ENCODE results near the gene CHD9.

Gene CHD9

DNA sequence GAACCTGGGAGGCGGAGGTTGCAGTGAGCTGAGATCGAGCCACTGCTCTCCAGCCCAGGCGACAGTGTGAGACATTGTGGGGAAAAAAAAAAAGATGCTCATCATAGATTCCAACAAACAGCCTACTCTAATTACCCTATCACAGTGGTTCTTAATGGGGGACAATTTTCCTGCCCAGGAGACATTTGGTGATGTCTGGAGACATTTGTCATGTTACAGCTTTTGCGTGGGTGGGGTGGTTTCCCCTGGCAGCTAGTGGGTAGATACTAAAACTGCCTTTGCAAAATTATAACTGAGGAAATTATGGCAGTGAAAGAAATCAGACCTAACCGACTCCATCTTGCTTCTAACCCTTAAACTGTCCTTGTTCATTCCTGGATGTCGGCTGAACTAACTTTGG, 287.0 kb downstream of the CHD9 start:
- H3K36me3 ChIP-seq (ENCODE audit: insufficient read depth, insufficient read length, low read length): no peaks in the 10 kb centered on the region
- H3K27me3 ChIP-seq (ENCODE audit: insufficient read depth, insufficient read length): no peaks in the 10 kb centered on the region
- no peak overlapping the region for H3K9ac ChIP-seq (ENCODE audit: insufficient read length, low read depth)
- TF ChIP-seq SUZ12 (IDR thresholded peaks at IDR 0.05; ENCODE audit: extremely low read depth, insufficient read depth, insufficient read length) (no peak), ZNF274 (IDR thresholded peaks at IDR 0.05; ENCODE audit: low read depth, low read length) (no peak), YY1 (IDR thresholded peaks at IDR 0.05; ENCODE audit: insufficient read depth, insufficient read length) (no peak)
- no peak overlapping the region for H3K4me3 ChIP-seq (ENCODE audit: insufficient read length, low read depth)
- H3K4me1 ChIP-seq (ENCODE audit: insufficient read depth, insufficient read length): no peaks in the 10 kb centered on the region
- no peak for DNase-seq (ENCODE audit: low read depth, low spot score)
- no peaks in the 10 kb centered on the region for H3K9me3 ChIP-seq (ENCODE audit: insufficient read depth, low read length)

DNA sequence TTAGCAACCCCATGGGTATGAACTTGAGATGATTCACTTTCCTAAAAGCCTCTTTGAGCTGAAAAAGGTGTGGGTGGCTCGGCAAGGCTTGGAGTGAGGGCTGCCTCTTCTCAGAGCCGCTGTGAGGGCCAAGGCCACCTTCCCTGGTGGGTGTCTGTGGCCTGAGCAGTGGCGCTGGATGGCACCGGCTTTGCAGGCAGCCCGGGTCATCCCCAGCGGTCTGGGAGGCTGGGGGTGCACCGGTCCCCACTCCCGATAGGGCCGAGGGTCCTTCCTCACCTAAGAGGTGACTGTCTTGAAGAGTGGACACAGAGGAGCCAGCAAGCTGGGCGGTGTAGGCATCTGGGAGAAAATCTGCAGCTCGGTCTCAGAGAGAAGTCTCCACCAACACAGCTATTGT, 300.3 kb downstream of the CHD9 start:
- TF ChIP-seq YY1 (IDR thresholded peaks at IDR 0.05; ENCODE audit: insufficient read depth, insufficient read length) (no peak), ZNF274 (IDR thresholded peaks at IDR 0.05; ENCODE audit: low read depth, low read length) (no peak), SUZ12 (IDR thresholded peaks at IDR 0.05; ENCODE audit: extremely low read depth, insufficient read depth, insufficient read length) (no peak)
- Histone ChIP-seq H3K36me3 (ENCODE audit: insufficient read depth, insufficient read length, low read length) (no peaks in the 10 kb centered on the region), H3K4me1 (ENCODE audit: insufficient read depth, insufficient read length) (no peaks in the 10 kb centered on the region), H3K9ac (ENCODE audit: insufficient read length, low read depth) (no peak overlapping the region), H3K4me3 (ENCODE audit: insufficient read length, low read depth) (no peak overlapping the region), H3K9me3 (ENCODE audit: insufficient read depth, low read length) (peaks cover 15% of the 10 kb centered on the region), H3K27me3 (ENCODE audit: insufficient read depth, insufficient read length) (no peaks in the 10 kb centered on the region)
- DNase-seq (ENCODE audit: low read depth, low spot score): no peak

DNA sequence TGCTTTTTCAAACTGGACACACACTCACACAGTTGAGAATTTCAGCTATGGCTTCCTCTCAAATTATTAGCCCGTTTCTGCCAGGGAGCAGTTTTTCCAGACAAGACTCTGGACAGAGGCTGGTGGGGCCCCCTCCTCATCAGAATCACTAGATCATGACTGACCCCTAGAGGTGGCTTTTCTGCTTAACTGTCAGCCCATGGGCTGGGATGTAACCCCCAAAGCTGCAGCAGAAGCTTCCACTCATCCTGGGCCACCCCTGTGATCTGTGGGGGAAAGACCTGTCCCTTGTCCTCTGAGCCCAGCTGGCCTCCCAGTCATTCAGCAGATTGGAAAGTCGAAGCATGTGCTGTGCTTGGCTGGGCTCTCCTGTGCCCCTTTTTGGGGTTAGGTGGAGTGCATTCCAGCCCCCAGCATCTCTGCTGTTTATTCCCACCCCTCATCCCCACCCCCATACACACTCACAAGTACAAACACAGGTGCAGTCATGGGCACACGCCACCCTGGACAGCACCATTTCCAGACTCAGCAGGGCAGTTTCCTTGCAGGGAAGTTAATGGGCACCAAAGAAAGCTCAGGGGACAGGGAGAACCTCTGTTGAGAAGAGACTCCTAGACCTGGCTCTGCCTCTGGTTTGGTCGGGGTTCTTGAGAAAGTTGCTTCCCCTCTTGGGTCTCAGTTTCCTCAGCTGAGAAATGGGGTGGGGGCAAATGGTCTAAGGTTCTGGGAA, 301.9 kb downstream of the CHD9 start:
- no peak for DNase-seq (ENCODE audit: low read depth, low spot score)
- no peaks in the 10 kb centered on the region for H3K36me3 ChIP-seq (ENCODE audit: insufficient read depth, insufficient read length, low read length)

DNA sequence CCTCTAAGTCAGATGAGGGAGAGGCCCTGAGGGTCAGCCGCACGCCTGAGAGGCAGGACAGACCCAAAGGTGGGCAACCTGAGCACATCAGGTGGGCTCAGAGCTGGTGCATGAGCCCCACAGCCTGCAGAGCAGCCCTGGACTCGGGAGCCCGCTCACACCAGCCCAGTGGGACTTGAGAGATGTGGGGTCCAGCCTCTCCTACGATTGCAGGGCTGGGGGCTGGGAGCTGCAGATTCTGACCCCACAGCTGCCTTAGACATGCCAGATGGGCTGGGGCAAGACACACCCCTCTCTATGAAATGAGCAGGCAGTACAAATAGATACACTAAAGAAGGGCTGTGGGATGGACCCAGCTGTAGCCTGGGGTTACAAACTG, 302.4 kb downstream of the CHD9 start:
- TF ChIP-seq ZNF274 (IDR thresholded peaks at IDR 0.05; ENCODE audit: low read depth, low read length): no peak
- no peak for TF ChIP-seq YY1 (IDR thresholded peaks at IDR 0.05; ENCODE audit: insufficient read depth, insufficient read length)
- TF ChIP-seq SUZ12 (IDR thresholded peaks at IDR 0.05; ENCODE audit: extremely low read depth, insufficient read depth, insufficient read length): no peak
- Histone ChIP-seq H3K36me3 (ENCODE audit: insufficient read depth, insufficient read length, low read length) (no peaks in the 10 kb centered on the region), H3K9ac (ENCODE audit: insufficient read length, low read depth) (no peak overlapping the region), H3K4me3 (ENCODE audit: insufficient read length, low read depth) (no peak overlapping the region), H3K9me3 (ENCODE audit: insufficient read depth, low read length) (no peaks in the 10 kb centered on the region), H3K27me3 (ENCODE audit: insufficient read depth, insufficient read length) (no peaks in the 10 kb centered on the region), H3K4me1 (ENCODE audit: insufficient read depth, insufficient read length) (no peaks in the 10 kb centered on the region)
- DNase-seq (ENCODE audit: low read depth, low spot score): no peak

More for the DNA sequence above, 301.9 kb downstream of the CHD9 start:
- TF ChIP-seq ZNF274 (IDR thresholded peaks at IDR 0.05; ENCODE audit: low read depth, low read length): no peak
- H3K4me1 ChIP-seq (ENCODE audit: insufficient read depth, insufficient read length): no peaks in the 10 kb centered on the region
- no peaks in the 10 kb centered on the region for H3K27me3 ChIP-seq (ENCODE audit: insufficient read depth, insufficient read length)
- no peak overlapping the region for H3K9ac ChIP-seq (ENCODE audit: insufficient read length, low read depth)
- H3K4me3 ChIP-seq (ENCODE audit: insufficient read length, low read depth): no peak overlapping the region
- H3K9me3 ChIP-seq (ENCODE audit: insufficient read depth, low read length): no peaks in the 10 kb centered on the region

DNA sequence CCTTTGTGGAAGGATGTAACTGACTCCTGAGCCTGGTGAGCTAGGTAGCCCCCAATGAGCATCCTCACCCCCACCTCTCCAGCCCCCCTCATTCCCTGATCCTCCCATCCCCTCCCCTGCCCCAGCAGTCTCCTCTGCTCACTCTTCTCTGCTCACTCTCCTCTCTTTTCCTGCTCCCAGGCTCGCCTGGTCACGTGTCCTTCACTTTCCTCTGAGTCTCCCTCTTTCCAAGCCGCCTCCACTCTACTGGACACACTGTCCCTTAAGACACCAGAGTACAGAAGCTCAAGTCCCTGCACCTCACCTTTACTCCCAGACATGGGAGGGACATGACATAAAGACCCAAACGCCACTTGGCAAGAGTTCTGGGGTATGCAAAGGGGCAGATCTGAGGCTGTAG, 303.2 kb downstream of the CHD9 start:
- no peaks in the 10 kb centered on the region for H3K36me3 ChIP-seq (ENCODE audit: insufficient read depth, insufficient read length, low read length)
- H3K4me1 ChIP-seq (ENCODE audit: insufficient read depth, insufficient read length): no peaks in the 10 kb centered on the region
- no peak overlapping the region for H3K4me3 ChIP-seq (ENCODE audit: insufficient read length, low read depth)
- no peak overlapping the region for H3K9ac ChIP-seq (ENCODE audit: insufficient read length, low read depth)
- no peaks in the 10 kb centered on the region for H3K27me3 ChIP-seq (ENCODE audit: insufficient read depth, insufficient read length)
- DNase-seq (ENCODE audit: low read depth, low spot score): no peak
- TF ChIP-seq SUZ12 (IDR thresholded peaks at IDR 0.05; ENCODE audit: extremely low read depth, insufficient read depth, insufficient read length): no peak
- TF ChIP-seq YY1 (IDR thresholded peaks at IDR 0.05; ENCODE audit: insufficient read depth, insufficient read length): no peak
- TF ChIP-seq ZNF274 (IDR thresholded peaks at IDR 0.05; ENCODE audit: low read depth, low read length): no peak
- no peaks in the 10 kb centered on the region for H3K9me3 ChIP-seq (ENCODE audit: insufficient read depth, low read length)

DNA sequence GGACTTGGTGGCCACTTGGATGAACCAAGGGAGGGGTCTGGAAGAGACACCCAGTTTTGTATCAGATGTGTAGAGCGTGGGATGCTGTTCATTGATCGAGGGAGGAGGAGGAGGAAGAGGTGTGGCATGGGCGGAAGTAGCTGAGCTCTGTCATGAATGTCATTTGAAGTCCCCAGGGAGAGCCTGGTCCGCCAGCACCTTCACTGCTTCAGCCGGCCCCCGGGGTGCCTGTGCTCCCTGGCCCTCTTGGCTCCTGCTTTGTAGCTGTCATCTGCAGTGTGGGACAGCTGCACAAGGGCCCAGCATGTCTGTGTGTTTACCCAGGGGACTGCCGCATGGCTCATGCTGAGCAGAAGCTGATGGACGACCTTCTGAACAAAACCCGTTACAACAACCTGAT, 304.1 kb downstream of the CHD9 start:
- TF ChIP-seq YY1 (IDR thresholded peaks at IDR 0.05; ENCODE audit: insufficient read depth, insufficient read length): no peak
- TF ChIP-seq ZNF274 (IDR thresholded peaks at IDR 0.05; ENCODE audit: low read depth, low read length): no peak
- no peak for TF ChIP-seq SUZ12 (IDR thresholded peaks at IDR 0.05; ENCODE audit: extremely low read depth, insufficient read depth, insufficient read length)
- H3K4me3 ChIP-seq (ENCODE audit: insufficient read length, low read depth): no peak overlapping the region

DNA sequence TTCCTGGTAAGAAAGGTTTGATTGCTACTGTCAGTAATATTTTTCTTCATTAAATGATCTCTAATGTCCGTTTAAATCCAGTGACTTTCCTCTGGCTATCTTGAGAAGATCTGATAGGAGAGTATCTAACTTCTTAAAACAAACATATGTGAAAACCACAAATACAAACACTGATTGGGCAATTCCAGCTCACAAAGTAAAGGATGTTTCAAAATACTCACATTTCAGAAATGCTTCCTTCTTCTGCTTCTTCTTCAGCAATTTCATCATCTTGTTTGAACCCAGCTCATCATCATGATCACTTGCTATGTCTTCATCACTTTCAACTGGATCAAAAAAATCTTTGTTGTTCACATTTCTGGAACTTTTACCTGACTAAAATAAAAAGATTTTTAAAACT, 315.1 kb downstream of the CHD9 start:
- Histone ChIP-seq H3K36me3 (ENCODE audit: insufficient read depth, insufficient read length, low read length) (no peaks in the 10 kb centered on the region), H3K9me3 (ENCODE audit: insufficient read depth, low read length) (no peaks in the 10 kb centered on the region), H3K27me3 (ENCODE audit: insufficient read depth, insufficient read length) (peaks cover 53% of the 10 kb centered on the region), H3K4me3 (ENCODE audit: insufficient read length, low read depth) (no peak overlapping the region), H3K9ac (ENCODE audit: insufficient read length, low read depth) (no peak overlapping the region), H3K4me1 (ENCODE audit: insufficient read depth, insufficient read length) (no peaks in the 10 kb centered on the region)
- TF ChIP-seq SUZ12 (IDR thresholded peaks at IDR 0.05; ENCODE audit: extremely low read depth, insufficient read depth, insufficient read length) (no peak), YY1 (IDR thresholded peaks at IDR 0.05; ENCODE audit: insufficient read depth, insufficient read length) (no peak), ZNF274 (IDR thresholded peaks at IDR 0.05; ENCODE audit: low read depth, low read length) (no peak)
- no peak for DNase-seq (ENCODE audit: low read depth, low spot score)

More for the DNA sequence above, 304.1 kb downstream of the CHD9 start:
- H3K27me3 ChIP-seq (ENCODE audit: insufficient read depth, insufficient read length): no peaks in the 10 kb centered on the region
- H3K9me3 ChIP-seq (ENCODE audit: insufficient read depth, low read length): no peaks in the 10 kb centered on the region
- no peak for DNase-seq (ENCODE audit: low read depth, low spot score)
- no peaks in the 10 kb centered on the region for H3K4me1 ChIP-seq (ENCODE audit: insufficient read depth, insufficient read length)
- H3K9ac ChIP-seq (ENCODE audit: insufficient read length, low read depth): no peak overlapping the region
- no peaks in the 10 kb centered on the region for H3K36me3 ChIP-seq (ENCODE audit: insufficient read depth, insufficient read length, low read length)

Measured in NT2/D1 (cell line).